Stimulated activated effector memory CD8-positive, alpha-beta T cell treated with anti-CD3 and anti-CD28 coated beads, Interleukin-12 subunit alpha, Interleukin-12 subunit beta, amount 100 ng/mL, for 72 hours (primary cell): ENCODE data around the gene PALLD.

Experiments
- ATAC-seq: fragments of 150-1000 bp; cut with Tn5 transposase; 2 replicates; pipeline ENCODE4 v1.10.0; 2021
- DNase-seq, 2 donors: peaks; one replicate each; pipeline ENCODE4 v3.0.0; 2021 to 2022; ENCODE audit warnings: low spot score in 2 of 2
- H3K27ac Mint-ChIP-seq: one replicate; pipeline ENCODE4 v1.8.0; 2022; ENCODE audit warnings: mild to moderate bottlenecking, mixed read lengths
- H3K36me3 Mint-ChIP-seq: one replicate; pipeline ENCODE4 v1.8.0; 2022; ENCODE audit warnings: mild to moderate bottlenecking, mixed read lengths
- H3K4me1 Mint-ChIP-seq: one replicate; pipeline ENCODE4 v1.8.0; 2022; ENCODE audit warnings: mixed read lengths
- H3K4me3 Mint-ChIP-seq: one replicate; pipeline ENCODE4 v1.8.0; 2022; ENCODE audit warnings: mild to moderate bottlenecking, mixed read lengths
- H3K9me3 Mint-ChIP-seq: one replicate; pipeline ENCODE4 v1.8.0; 2022; ENCODE audit warnings: mixed read lengths

The PALLD gene

GRCh38 chr4:168655182-168655581 is 158.3 kb downstream of the PALLD start:
- H3K36me3 Mint-ChIP-seq: no peaks in the 10 kb centered on the region
- H3K9me3 Mint-ChIP-seq: no peaks in the 10 kb centered on the region
- H3K4me1 Mint-ChIP-seq: peaks cover 7% of the 10 kb centered on the region
- ATAC-seq: no peak
- no peak overlapping the region for H3K27ac Mint-ChIP-seq
- DNase-seq: no peak
- no peak overlapping the region for H3K4me3 Mint-ChIP-seq

- Mint-ChIP-seq H3K4me3 (no peak overlapping the region), H3K4me1 (peaks cover 7% of the 10 kb centered on the region), H3K36me3 (no peaks in the 10 kb centered on the region), H3K9me3 (no peaks in the 10 kb centered on the region), H3K27ac (no peak overlapping the region)
- DNase-seq: no peak
- no peak for ATAC-seq
These were observed 159.3 kb downstream of the PALLD start for GRCh38 chr4:168656055-168656660.

- Mint-ChIP-seq H3K36me3 (no peaks in the 10 kb centered on the region), H3K4me3 (no peak overlapping the region), H3K9me3 (no peaks in the 10 kb centered on the region), H3K27ac (no peak overlapping the region), H3K4me1 (peaks cover 7% of the 10 kb centered on the region)
- ATAC-seq (no peak), DNase-seq (no peak)
These were observed 160.2 kb downstream of the PALLD start for GRCh38 chr4:168656946-168657473.

- Mint-ChIP-seq H3K4me3 (no peak overlapping the region), H3K36me3 (no peaks in the 10 kb centered on the region), H3K27ac (no peak overlapping the region), H3K4me1 (peaks cover 7% of the 10 kb centered on the region), H3K9me3 (no peaks in the 10 kb centered on the region)
- ATAC-seq (no peak), DNase-seq (no peak)
These were observed 161.9 kb downstream of the PALLD start for GRCh38 chr4:168658751-168659150.

GRCh38 chr4:168659741-168660465 is 163.1 kb downstream of the PALLD start:
- DNase-seq: no peak
- Mint-ChIP-seq H3K36me3 (no peaks in the 10 kb centered on the region), H3K27ac (no peak overlapping the region), H3K9me3 (no peaks in the 10 kb centered on the region), H3K4me3 (no peak overlapping the region), H3K4me1 (peaks cover 5% of the 10 kb centered on the region)
- ATAC-seq: no peak

- no peak overlapping the region for H3K4me3 Mint-ChIP-seq
- DNase-seq: no peak
These were observed 165.6 kb downstream of the PALLD start for GRCh38 chr4:168662297-168662984.

GRCh38 chr4:168664242-168664891 is 167.5 kb downstream of the PALLD start:
- DNase-seq (no peak), ATAC-seq (no peak)
- H3K4me1 Mint-ChIP-seq: no peaks in the 10 kb centered on the region
- no peak overlapping the region for H3K27ac Mint-ChIP-seq
- H3K9me3 Mint-ChIP-seq: no peaks in the 10 kb centered on the region
- H3K36me3 Mint-ChIP-seq: no peaks in the 10 kb centered on the region
- no peak overlapping the region for H3K4me3 Mint-ChIP-seq

More at GRCh38 chr4:168662297-168662984, 165.6 kb downstream of the PALLD start:
- H3K4me1 Mint-ChIP-seq: no peaks in the 10 kb centered on the region
- H3K27ac Mint-ChIP-seq: no peak overlapping the region
- H3K36me3 Mint-ChIP-seq: no peaks in the 10 kb centered on the region
- H3K9me3 Mint-ChIP-seq: no peaks in the 10 kb centered on the region
- no peak for ATAC-seq

GRCh38 chr4:168666531-168666930 is 169.7 kb downstream of the PALLD start:
- DNase-seq (no peak), ATAC-seq (no peak)
- Mint-ChIP-seq H3K36me3 (no peaks in the 10 kb centered on the region), H3K4me3 (no peak overlapping the region), H3K27ac (no peak overlapping the region), H3K9me3 (no peaks in the 10 kb centered on the region), H3K4me1 (no peaks in the 10 kb centered on the region)

GRCh38 chr4:168667376-168667775 is 170.5 kb downstream of the PALLD start:
- ATAC-seq (no peak), DNase-seq (no peak)
- H3K9me3 Mint-ChIP-seq: no peaks in the 10 kb centered on the region
- H3K27ac Mint-ChIP-seq: no peak overlapping the region
- H3K4me1 Mint-ChIP-seq: no peaks in the 10 kb centered on the region
- no peaks in the 10 kb centered on the region for H3K36me3 Mint-ChIP-seq
- no peak overlapping the region for H3K4me3 Mint-ChIP-seq

GRCh38 chr4:168667921-168668320 is 171.1 kb downstream of the PALLD start:
- H3K9me3 Mint-ChIP-seq: no peaks in the 10 kb centered on the region
- H3K36me3 Mint-ChIP-seq: no peaks in the 10 kb centered on the region
- ATAC-seq: no peak
- no peak for DNase-seq
- H3K4me3 Mint-ChIP-seq: no peak overlapping the region
- H3K4me1 Mint-ChIP-seq: no peaks in the 10 kb centered on the region
- no peak overlapping the region for H3K27ac Mint-ChIP-seq

GRCh38 chr4:168673476-168673875 is 176.6 kb downstream of the PALLD start:
- DNase-seq (no peak), ATAC-seq (no peak)
- no peaks in the 10 kb centered on the region for H3K9me3 Mint-ChIP-seq
- H3K4me3 Mint-ChIP-seq: no peak overlapping the region
- H3K4me1 Mint-ChIP-seq: no peaks in the 10 kb centered on the region
- no peak overlapping the region for H3K27ac Mint-ChIP-seq
- no peaks in the 10 kb centered on the region for H3K36me3 Mint-ChIP-seq

- Mint-ChIP-seq H3K36me3 (no peaks in the 10 kb centered on the region), H3K4me3 (no peak overlapping the region), H3K9me3 (no peaks in the 10 kb centered on the region), H3K4me1 (no peaks in the 10 kb centered on the region), H3K27ac (no peak overlapping the region)
- DNase-seq (no peak), ATAC-seq (no peak)
These were observed 177.4 kb downstream of the PALLD start for GRCh38 chr4:168674077-168674747.

- Mint-ChIP-seq H3K27ac (no peak overlapping the region), H3K9me3 (no peaks in the 10 kb centered on the region)
These were observed 178.0 kb downstream of the PALLD start for GRCh38 chr4:168674866-168675265.

GRCh38 chr4:168677063-168677462 is 180.2 kb downstream of the PALLD start:
- Mint-ChIP-seq H3K4me1 (no peaks in the 10 kb centered on the region), H3K4me3 (no peak overlapping the region), H3K36me3 (no peaks in the 10 kb centered on the region), H3K9me3 (no peaks in the 10 kb centered on the region), H3K27ac (no peak overlapping the region)
- no peak for DNase-seq
- no peak for ATAC-seq

More at GRCh38 chr4:168674866-168675265, 178.0 kb downstream of the PALLD start:
- no peaks in the 10 kb centered on the region for H3K36me3 Mint-ChIP-seq
- DNase-seq: no peak
- ATAC-seq: no peak
- H3K4me3 Mint-ChIP-seq: no peak overlapping the region
- H3K4me1 Mint-ChIP-seq: no peaks in the 10 kb centered on the region

GRCh38 chr4:168677879-168678278 is 181.0 kb downstream of the PALLD start:
- Mint-ChIP-seq H3K4me1 (no peaks in the 10 kb centered on the region), H3K27ac (no peak overlapping the region), H3K9me3 (no peaks in the 10 kb centered on the region), H3K36me3 (no peaks in the 10 kb centered on the region), H3K4me3 (no peak overlapping the region)
- DNase-seq: no peak
- no peak for ATAC-seq
